Measurements from ENCODE around the gene CDKL2. TPM values are rescaled to one million over a fixed set of nuclear protein-coding genes. Genes with fewer than 3 reads are reported as not detected.

The CDKL2 gene
- polyA plus RNA-seq, 1 donor from 2014 or later = 25.7 TPM

DNA sequence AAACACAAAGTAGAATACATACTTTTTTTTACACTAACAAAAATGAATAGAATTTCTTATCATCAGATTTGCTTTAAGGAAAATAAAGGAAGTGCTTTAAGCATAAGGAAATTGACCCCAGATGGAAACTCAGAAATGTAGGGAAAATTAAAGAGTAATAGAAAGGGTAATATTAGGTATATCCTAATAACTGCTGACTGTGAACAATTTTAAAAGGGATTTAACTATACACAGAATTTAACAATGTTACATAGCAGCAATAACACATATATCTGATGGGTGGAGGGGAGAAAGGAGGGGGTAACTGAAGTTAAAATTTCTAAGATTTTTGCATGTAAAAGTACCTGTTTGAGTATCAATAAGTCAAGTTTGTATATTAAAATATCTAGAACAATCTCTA is 8.6 kb downstream of the CDKL2 start:
- no peaks in the 10 kb centered on the region for H3K9me2 ChIP-seq (ENCODE audit: insufficient read depth, low read length)

DNA sequence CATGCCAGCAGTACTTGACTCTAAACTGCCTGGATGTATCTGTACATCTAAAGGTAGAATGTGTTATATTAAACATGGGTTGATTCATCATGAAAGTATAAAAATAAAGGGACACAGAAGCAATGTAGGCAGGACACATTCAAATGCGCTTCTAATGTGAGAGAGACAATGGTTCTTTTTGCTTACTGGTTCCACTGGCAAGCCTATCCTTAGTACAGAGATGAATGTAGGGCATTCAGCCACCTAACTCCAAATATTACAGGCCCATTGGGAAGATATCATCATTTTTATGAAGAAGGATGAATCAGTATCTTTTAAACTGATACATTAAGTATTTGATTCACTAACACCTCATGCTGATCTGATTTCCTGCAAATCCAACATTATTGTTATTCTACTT is 18.0 kb downstream of the CDKL2 start:
- Histone ChIP-seq H3K79me2 (replicated peaks; ENCODE audit: insufficient read depth, low read length) (no peaks in the 10 kb centered on the region), H3K36me3 (ENCODE audit: insufficient read depth, low read length) (no peaks in the 10 kb centered on the region), H3K27me3 (ENCODE audit: insufficient read depth, low read depth, low read length) (no peaks in the 10 kb centered on the region), H4K20me1 (ENCODE audit: insufficient read depth) (no peaks in the 10 kb centered on the region), H3K9me3 (ENCODE audit: low read length) (no peaks in the 10 kb centered on the region), H2AFZ (ENCODE audit: low read depth, low read length) (no peak overlapping the region), H3K4me3 (ENCODE audit: low read length) (no peak overlapping the region), H3F3A (ENCODE audit: insufficient read depth, low read length, poor library complexity, severe bottlenecking) (no peaks in the 10 kb centered on the region), H3K9ac (ENCODE audit: low read length) (no peak overlapping the region), H3K4me2 (ENCODE audit: low read length) (no peak overlapping the region), H3K27ac (ENCODE audit: low read length) (no peak overlapping the region), H3K9me2 (ENCODE audit: insufficient read depth, low read length) (no peaks in the 10 kb centered on the region)
- TF ChIP-seq, protein P1, sequence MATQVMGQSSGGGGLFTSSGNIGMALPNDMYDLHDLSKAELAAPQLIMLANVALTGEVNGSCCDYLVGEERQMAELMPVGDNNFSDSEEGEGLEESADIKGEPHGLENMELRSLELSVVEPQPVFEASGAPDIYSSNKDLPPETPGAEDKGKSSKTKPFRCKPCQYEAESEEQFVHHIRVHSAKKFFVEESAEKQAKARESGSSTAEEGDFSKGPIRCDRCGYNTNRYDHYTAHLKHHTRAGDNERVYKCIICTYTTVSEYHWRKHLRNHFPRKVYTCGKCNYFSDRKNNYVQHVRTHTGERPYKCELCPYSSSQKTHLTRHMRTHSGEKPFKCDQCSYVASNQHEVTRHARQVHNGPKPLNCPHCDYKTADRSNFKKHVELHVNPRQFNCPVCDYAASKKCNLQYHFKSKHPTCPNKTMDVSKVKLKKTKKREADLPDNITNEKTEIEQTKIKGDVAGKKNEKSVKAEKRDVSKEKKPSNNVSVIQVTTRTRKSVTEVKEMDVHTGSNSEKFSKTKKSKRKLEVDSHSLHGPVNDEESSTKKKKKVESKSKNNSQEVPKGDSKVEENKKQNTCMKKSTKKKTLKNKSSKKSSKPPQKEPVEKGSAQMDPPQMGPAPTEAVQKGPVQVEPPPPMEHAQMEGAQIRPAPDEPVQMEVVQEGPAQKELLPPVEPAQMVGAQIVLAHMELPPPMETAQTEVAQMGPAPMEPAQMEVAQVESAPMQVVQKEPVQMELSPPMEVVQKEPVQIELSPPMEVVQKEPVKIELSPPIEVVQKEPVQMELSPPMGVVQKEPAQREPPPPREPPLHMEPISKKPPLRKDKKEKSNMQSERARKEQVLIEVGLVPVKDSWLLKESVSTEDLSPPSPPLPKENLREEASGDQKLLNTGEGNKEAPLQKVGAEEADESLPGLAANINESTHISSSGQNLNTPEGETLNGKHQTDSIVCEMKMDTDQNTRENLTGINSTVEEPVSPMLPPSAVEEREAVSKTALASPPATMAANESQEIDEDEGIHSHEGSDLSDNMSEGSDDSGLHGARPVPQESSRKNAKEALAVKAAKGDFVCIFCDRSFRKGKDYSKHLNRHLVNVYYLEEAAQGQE (IDR thresholded peaks at IDR 0.05; ENCODE audit: borderline replicate concordance) = no peak
- TF ChIP-seq POLR2AphosphoS5 (IDR thresholded peaks at IDR 0.05) = no peak
- TF ChIP-seq RAD21 (conservative IDR thresholded peaks at IDR 0.05) = no peak
- TF ChIP-seq TAF1 (IDR thresholded peaks at IDR 0.05; ENCODE audit: low read depth) = no peak
- no peak for TF ChIP-seq MXI1 (conservative IDR thresholded peaks at IDR 0.05; ENCODE audit: poor library complexity, severe bottlenecking)
- TF ChIP-seq EZH2 (IDR thresholded peaks at IDR 0.05; ENCODE audit: borderline replicate concordance, insufficient read depth, low read length, poor library complexity, severe bottlenecking) = no peak
- TF ChIP-seq SMC3 (conservative IDR thresholded peaks at IDR 0.05; ENCODE audit: poor library complexity) = no peak
- TF ChIP-seq, protein P2, sequence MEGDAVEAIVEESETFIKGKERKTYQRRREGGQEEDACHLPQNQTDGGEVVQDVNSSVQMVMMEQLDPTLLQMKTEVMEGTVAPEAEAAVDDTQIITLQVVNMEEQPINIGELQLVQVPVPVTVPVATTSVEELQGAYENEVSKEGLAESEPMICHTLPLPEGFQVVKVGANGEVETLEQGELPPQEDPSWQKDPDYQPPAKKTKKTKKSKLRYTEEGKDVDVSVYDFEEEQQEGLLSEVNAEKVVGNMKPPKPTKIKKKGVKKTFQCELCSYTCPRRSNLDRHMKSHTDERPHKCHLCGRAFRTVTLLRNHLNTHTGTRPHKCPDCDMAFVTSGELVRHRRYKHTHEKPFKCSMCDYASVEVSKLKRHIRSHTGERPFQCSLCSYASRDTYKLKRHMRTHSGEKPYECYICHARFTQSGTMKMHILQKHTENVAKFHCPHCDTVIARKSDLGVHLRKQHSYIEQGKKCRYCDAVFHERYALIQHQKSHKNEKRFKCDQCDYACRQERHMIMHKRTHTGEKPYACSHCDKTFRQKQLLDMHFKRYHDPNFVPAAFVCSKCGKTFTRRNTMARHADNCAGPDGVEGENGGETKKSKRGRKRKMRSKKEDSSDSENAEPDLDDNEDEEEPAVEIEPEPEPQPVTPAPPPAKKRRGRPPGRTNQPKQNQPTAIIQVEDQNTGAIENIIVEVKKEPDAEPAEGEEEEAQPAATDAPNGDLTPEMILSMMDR (IDR thresholded peaks at IDR 0.05; ENCODE audit: poor library complexity, severe bottlenecking) = no peak
- TF ChIP-seq EP300 (conservative IDR thresholded peaks at IDR 0.05; ENCODE audit: poor library complexity, severe bottlenecking) = no peak

More for the DNA sequence above, 8.6 kb downstream of the CDKL2 start:
- no peak overlapping the region for H3K4me2 ChIP-seq (ENCODE audit: low read length)
- no peaks in the 10 kb centered on the region for H3K36me3 ChIP-seq (ENCODE audit: insufficient read depth, low read length)
- no peak overlapping the region for H3K27ac ChIP-seq (ENCODE audit: low read length)
- H3K9ac ChIP-seq (ENCODE audit: low read length) = no peak overlapping the region
- no peaks in the 10 kb centered on the region for H4K20me1 ChIP-seq (ENCODE audit: insufficient read depth)
- no peak overlapping the region for H3K4me3 ChIP-seq (ENCODE audit: low read length)
- no peak overlapping the region for H2AFZ ChIP-seq (ENCODE audit: low read depth, low read length)
- no peak for TF ChIP-seq POLR2AphosphoS5 (IDR thresholded peaks at IDR 0.05)
- TF ChIP-seq, protein P2 (IDR thresholded peaks at IDR 0.05; ENCODE audit: poor library complexity, severe bottlenecking) = no peak
- TF ChIP-seq SMC3 (conservative IDR thresholded peaks at IDR 0.05; ENCODE audit: poor library complexity) = no peak
- no peaks in the 10 kb centered on the region for H3K27me3 ChIP-seq (ENCODE audit: insufficient read depth, low read depth, low read length)
- H3K79me2 ChIP-seq (replicated peaks; ENCODE audit: insufficient read depth, low read length) = no peaks in the 10 kb centered on the region
- H3K9me3 ChIP-seq (ENCODE audit: low read length) = no peaks in the 10 kb centered on the region
- no peaks in the 10 kb centered on the region for H3F3A ChIP-seq (ENCODE audit: insufficient read depth, low read length, poor library complexity, severe bottlenecking)

Measured in neural cell (in vitro differentiated cells).